HepG2 (cell line): Measurements from ENCODE around the gene DDAH2.

ENCODE experiments used
- KAT8 ChIP-seq: IDR thresholded peaks from 2 replicates; pipeline ENCODE4 v1.6.1; 2016; ENCODE audit warnings: missing genetic modification reagents, missing compliant biosample characterization
- NFE2L2 ChIP-seq: fragments of 150-350 bp; IDR thresholded peaks from 2 replicates; pipeline ENCODE4 v1.6.1; 2014; ENCODE audit warnings: low read length
- RFX5 ChIP-seq: IDR thresholded peaks from 2 replicates; pipeline ENCODE4 v1.6.1; 2011; ENCODE audit warnings: low read depth, low read length, improper control_type of control experiment
- SMC3 ChIP-seq: IDR thresholded peaks from 2 replicates; pipeline ENCODE4 v1.6.1; 2011; ENCODE audit warnings: low read length, improper control_type of control experiment
- TF ChIP-seq, protein P1 (sequence below): sonication (generic); formaldehyde crosslinking; IDR thresholded peaks from 2 replicates; pipeline ENCODE4 v1.4.0; 2020; ENCODE audit warnings: missing genetic modification reagents
- TF ChIP-seq, protein P2 (sequence below): sonication (generic); formaldehyde crosslinking; IDR thresholded peaks from 2 replicates; pipeline ENCODE4 v1.4.0; 2020; ENCODE audit warnings: mild to moderate bottlenecking, missing genetic modification reagents, borderline replicate concordance

DNA sequence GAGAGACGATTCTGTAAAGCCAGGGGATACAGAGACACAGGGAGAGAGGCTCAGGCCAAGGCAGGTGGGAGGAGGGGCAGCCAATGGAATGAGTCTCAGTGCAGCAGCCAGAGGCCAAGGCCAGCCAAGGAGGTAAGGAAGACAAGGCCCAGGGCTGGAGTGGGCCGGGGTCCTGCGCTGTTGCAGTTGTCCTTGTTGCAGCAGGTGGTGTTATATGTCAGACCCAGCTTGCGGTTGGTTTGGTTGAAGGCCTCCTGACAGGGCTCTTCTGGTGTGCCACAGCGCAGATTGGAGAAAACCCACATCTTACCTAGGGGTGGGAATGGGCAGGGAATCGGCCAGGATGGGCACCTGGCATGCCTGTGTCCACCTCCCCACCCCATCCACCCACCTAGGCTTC is 10.1 kb downstream of the DDAH2 start:
- TF ChIP-seq, protein P1, sequence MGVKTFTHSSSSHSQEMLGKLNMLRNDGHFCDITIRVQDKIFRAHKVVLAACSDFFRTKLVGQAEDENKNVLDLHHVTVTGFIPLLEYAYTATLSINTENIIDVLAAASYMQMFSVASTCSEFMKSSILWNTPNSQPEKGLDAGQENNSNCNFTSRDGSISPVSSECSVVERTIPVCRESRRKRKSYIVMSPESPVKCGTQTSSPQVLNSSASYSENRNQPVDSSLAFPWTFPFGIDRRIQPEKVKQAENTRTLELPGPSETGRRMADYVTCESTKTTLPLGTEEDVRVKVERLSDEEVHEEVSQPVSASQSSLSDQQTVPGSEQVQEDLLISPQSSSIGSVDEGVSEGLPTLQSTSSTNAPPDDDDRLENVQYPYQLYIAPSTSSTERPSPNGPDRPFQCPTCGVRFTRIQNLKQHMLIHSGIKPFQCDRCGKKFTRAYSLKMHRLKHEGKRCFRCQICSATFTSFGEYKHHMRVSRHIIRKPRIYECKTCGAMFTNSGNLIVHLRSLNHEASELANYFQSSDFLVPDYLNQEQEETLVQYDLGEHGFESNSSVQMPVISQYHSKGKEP (CRISPR knock-in tag): no peak
- TF ChIP-seq, protein P2, sequence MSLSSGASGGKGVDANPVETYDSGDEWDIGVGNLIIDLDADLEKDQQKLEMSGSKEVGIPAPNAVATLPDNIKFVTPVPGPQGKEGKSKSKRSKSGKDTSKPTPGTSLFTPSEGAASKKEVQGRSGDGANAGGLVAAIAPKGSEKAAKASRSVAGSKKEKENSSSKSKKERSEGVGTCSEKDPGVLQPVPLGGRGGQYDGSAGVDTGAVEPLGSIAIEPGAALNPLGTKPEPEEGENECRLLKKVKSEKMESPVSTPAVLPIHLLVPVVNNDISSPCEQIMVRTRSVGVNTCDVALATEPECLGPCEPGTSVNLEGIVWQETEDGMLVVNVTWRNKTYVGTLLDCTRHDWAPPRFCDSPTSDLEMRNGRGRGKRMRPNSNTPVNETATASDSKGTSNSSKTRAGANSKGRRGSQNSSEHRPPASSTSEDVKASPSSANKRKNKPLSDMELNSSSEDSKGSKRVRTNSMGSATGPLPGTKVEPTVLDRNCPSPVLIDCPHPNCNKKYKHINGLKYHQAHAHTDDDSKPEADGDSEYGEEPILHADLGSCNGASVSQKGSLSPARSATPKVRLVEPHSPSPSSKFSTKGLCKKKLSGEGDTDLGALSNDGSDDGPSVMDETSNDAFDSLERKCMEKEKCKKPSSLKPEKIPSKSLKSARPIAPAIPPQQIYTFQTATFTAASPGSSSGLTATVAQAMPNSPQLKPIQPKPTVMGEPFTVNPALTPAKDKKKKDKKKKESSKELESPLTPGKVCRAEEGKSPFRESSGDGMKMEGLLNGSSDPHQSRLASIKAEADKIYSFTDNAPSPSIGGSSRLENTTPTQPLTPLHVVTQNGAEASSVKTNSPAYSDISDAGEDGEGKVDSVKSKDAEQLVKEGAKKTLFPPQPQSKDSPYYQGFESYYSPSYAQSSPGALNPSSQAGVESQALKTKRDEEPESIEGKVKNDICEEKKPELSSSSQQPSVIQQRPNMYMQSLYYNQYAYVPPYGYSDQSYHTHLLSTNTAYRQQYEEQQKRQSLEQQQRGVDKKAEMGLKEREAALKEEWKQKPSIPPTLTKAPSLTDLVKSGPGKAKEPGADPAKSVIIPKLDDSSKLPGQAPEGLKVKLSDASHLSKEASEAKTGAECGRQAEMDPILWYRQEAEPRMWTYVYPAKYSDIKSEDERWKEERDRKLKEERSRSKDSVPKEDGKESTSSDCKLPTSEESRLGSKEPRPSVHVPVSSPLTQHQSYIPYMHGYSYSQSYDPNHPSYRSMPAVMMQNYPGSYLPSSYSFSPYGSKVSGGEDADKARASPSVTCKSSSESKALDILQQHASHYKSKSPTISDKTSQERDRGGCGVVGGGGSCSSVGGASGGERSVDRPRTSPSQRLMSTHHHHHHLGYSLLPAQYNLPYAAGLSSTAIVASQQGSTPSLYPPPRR (CRISPR knock-in tag): no peak
- TF ChIP-seq NFE2L2 (no peak), KAT8 (CRISPR knock-in tag) (no peak), RFX5 (no peak), SMC3 (no peak)
